Measurements from ENCODE around the gene UNC5A. TPM values are rescaled to one million over a fixed set of nuclear protein-coding genes. Genes with fewer than 3 reads are reported as not detected.

Gene UNC5A
- total and polyA plus RNA-seq, 9 of the 15 experiments (the other 6 are each of a cell fraction or from before 2014, with no cell fraction given): not detected

DNA sequence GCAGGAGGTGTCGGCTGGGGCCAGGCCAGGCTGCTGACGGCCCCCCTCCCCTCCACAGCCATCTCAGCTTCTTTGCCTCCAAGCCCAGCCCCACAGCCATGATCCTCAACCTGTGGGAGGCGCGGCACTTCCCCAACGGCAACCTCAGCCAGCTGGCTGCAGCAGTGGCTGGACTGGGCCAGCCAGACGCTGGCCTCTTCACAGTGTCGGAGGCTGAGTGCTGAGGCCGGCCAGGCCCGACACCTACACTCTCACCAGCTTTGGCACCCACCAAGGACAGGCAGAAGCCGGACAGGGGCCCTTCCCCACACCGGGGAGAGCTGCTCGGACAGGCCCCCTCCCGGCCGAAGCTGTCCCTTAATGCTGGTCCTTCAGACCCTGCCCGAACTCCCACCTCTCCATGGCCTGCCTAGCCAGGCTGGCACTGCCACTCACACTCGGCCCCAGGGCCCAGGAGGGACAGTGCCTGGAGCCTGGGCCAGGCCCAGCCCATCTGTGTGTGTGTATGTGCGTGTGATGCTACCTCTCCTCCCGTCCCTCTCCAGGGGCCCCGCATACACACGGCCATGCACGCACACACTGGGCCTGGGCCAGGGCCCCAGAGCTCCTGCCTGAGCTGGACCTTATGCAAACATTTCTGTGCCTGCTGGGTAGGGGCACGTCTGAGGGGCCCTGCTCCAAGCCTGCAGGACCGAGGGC is 69.5 kb downstream of the UNC5A start:
- Histone ChIP-seq H3K9me1 (ENCODE audit: control insufficient read depth, insufficient read depth, low read length) (peaks cover 15% of the 10 kb centered on the region), H3K9me3 (replicated peaks; ENCODE audit: control insufficient read depth, insufficient read depth, low read depth, low read length) (no peaks in the 10 kb centered on the region), H3K9ac (ENCODE audit: insufficient read depth in 1 of 2, low read depth in 2 of 2, low read length in 2 of 2) (peak overlapping the region in 1 of 2 experiments; percentile 35; a peak in 2 of 4 replicates), H3K4me2 (ENCODE audit: insufficient read depth, low read length) (no peak overlapping the region), H2AFZ (ENCODE audit: low read depth, low read length) (no peak overlapping the region), H3K36me3 (ENCODE audit: control insufficient read depth, insufficient read depth, low read length) (no peaks in the 10 kb centered on the region), H3K4me3 (no peak overlapping the region), H4K20me1 (replicated peaks; ENCODE audit: control insufficient read depth, insufficient read depth, low read length) (peaks cover 34% of the 10 kb centered on the region), H3K4me1 (replicated peaks in 1 of 2; ENCODE audit: control insufficient read depth in 2 of 2, insufficient read depth in 2 of 2, low read length in 2 of 2) (peaks cover 0 to 47% of the 10 kb centered on the region in 2 experiments; a peak in 2 of 5 replicates), H3K27ac (ENCODE audit: extremely low read depth, low read depth, low read length) (no peak overlapping the region), H3K79me2 (ENCODE audit: control insufficient read depth, insufficient read depth, low read length) (no peaks in the 10 kb centered on the region), H3K27me3 (ENCODE audit: control insufficient read depth in 2 of 2, insufficient read depth in 2 of 2, low read length in 2 of 2) (peaks cover 82 to 98% of the 10 kb centered on the region in 2 experiments)
- WGBS (ENCODE audit: insufficient coverage, low coverage, missing lambda C conversion rate): 4% methylated on average over 22 of the region's 23 CpGs
- in situ Hi-C loops (cut with MboI) (no loop called here), intact Hi-C loops (cut with micrococcal nuclease) (no loop called here)
- ATAC-seq (peak; percentile 50), DNase-seq (ENCODE audit: extremely low read depth in 1 of 4, low spot score in 3 of 4) (no peak), FAIRE-seq (no peak)
- no TSS peak for BruUV-seq (replicated peaks)
- ChIA-PET POLR2A (no interaction called here), CTCF (ENCODE audit: low intra/inter-chr PET ratio) (no interaction called here)
- TF ChIP-seq ILK (tag; IDR thresholded peaks at IDR 0.05; ENCODE audit: borderline replicate concordance, low read depth) (no peak), ZNF263 (CRISPR knock-in tag; IDR thresholded peaks at IDR 0.05; ENCODE audit: borderline replicate concordance) (no peak)
- TF ChIP-seq, protein P1, sequence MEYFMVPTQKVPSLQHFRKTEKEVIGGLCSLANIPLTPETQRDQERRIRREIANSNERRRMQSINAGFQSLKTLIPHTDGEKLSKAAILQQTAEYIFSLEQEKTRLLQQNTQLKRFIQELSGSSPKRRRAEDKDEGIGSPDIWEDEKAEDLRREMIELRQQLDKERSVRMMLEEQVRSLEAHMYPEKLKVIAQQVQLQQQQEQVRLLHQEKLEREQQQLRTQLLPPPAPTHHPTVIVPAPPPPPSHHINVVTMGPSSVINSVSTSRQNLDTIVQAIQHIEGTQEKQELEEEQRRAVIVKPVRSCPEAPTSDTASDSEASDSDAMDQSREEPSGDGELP (CRISPR knock-in tag; IDR thresholded peaks at IDR 0.05; ENCODE audit: borderline replicate concordance): peak; percentile 65
- TF ChIP-seq, protein P2, sequence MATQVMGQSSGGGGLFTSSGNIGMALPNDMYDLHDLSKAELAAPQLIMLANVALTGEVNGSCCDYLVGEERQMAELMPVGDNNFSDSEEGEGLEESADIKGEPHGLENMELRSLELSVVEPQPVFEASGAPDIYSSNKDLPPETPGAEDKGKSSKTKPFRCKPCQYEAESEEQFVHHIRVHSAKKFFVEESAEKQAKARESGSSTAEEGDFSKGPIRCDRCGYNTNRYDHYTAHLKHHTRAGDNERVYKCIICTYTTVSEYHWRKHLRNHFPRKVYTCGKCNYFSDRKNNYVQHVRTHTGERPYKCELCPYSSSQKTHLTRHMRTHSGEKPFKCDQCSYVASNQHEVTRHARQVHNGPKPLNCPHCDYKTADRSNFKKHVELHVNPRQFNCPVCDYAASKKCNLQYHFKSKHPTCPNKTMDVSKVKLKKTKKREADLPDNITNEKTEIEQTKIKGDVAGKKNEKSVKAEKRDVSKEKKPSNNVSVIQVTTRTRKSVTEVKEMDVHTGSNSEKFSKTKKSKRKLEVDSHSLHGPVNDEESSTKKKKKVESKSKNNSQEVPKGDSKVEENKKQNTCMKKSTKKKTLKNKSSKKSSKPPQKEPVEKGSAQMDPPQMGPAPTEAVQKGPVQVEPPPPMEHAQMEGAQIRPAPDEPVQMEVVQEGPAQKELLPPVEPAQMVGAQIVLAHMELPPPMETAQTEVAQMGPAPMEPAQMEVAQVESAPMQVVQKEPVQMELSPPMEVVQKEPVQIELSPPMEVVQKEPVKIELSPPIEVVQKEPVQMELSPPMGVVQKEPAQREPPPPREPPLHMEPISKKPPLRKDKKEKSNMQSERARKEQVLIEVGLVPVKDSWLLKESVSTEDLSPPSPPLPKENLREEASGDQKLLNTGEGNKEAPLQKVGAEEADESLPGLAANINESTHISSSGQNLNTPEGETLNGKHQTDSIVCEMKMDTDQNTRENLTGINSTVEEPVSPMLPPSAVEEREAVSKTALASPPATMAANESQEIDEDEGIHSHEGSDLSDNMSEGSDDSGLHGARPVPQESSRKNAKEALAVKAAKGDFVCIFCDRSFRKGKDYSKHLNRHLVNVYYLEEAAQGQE (IDR thresholded peaks at IDR 0.05; ENCODE audit: borderline replicate concordance): peak; percentile 53
- TF ChIP-seq, protein P2 (CRISPR knock-in tag; IDR thresholded peaks at IDR 0.05; ENCODE audit: low read depth): no peak
